H9 (cell line): ENCODE data around the gene NHS. TPM values are rescaled to one million over a fixed set of nuclear protein-coding genes. Genes with fewer than 3 reads are reported as not detected.

Source experiments
- DNase-seq: peaks from one replicate; pipeline ENCODE4 v3.0.0-alpha.2; 2017
- H2AFZ ChIP-seq: one replicate; pipeline ENCODE4 v1.6.1; 2013; ENCODE audit warnings: mild to moderate bottlenecking, low read length, control low read depth, moderate library complexity
- H2AK5ac ChIP-seq: 2 replicates; pipeline ENCODE4 v1.6.1; 2013; ENCODE audit warnings: low read length, control low read depth, mixed read lengths; ENCODE audit not compliant: insufficient read length
- H2BK120ac ChIP-seq: one replicate; pipeline ENCODE4 v1.6.1; 2013; ENCODE audit warnings: low read depth, mild to moderate bottlenecking, low read length, control low read depth, inconsistent platforms; ENCODE audit not compliant: poor library complexity, severe bottlenecking
- H2BK12ac ChIP-seq: 2 replicates; pipeline ENCODE4 v1.6.1; 2013; ENCODE audit warnings: low read length, control low read depth, mixed read lengths, low read depth; ENCODE audit not compliant: insufficient read length
- H2BK15ac ChIP-seq: 2 replicates; pipeline ENCODE4 v1.6.1; 2013; ENCODE audit warnings: low read depth, low read length, control low read depth
- H2BK20ac ChIP-seq: one replicate; pipeline ENCODE4 v1.6.1; 2013; ENCODE audit warnings: low read depth, mild to moderate bottlenecking, low read length, control low read depth, inconsistent platforms; ENCODE audit not compliant: poor library complexity, severe bottlenecking
- H2BK5ac ChIP-seq: 2 replicates; pipeline ENCODE4 v1.6.1; 2013; ENCODE audit warnings: low read length, control low read depth, mixed read lengths; ENCODE audit not compliant: insufficient read length
- H3K14ac ChIP-seq: 2 replicates; pipeline ENCODE4 v1.6.1; 2013; ENCODE audit warnings: low read length, control low read depth; ENCODE audit not compliant: insufficient read depth
- H3K18ac ChIP-seq: 2 replicates; pipeline ENCODE4 v1.6.1; 2013; ENCODE audit warnings: low read depth, mild to moderate bottlenecking, mixed read lengths, low read length, control low read depth; ENCODE audit not compliant: insufficient read length
- H3K23ac ChIP-seq: 2 replicates; pipeline ENCODE4 v1.6.1; 2013; ENCODE audit warnings: low read length, control low read depth, mixed read lengths, low read depth; ENCODE audit not compliant: insufficient read length
- H3K23me2 ChIP-seq: 2 replicates; pipeline ENCODE4 v1.6.1; 2013; ENCODE audit warnings: low read depth, mild to moderate bottlenecking, mixed read lengths, low read length, control low read depth; ENCODE audit not compliant: insufficient read length, poor library complexity, severe bottlenecking
- H3K27ac ChIP-seq: 2 replicates; pipeline ENCODE4 v1.5.1; 2013; ENCODE audit warnings: low read length, control low read depth, mixed read lengths, low read depth; ENCODE audit not compliant: insufficient read length
- H3K27me3 ChIP-seq: 2 replicates; pipeline ENCODE4 v1.6.1; 2013; ENCODE audit warnings: low read length, control low read depth, inconsistent platforms; ENCODE audit not compliant: insufficient read depth
- H3K4ac ChIP-seq: 2 replicates; pipeline ENCODE4 v1.6.1; 2013; ENCODE audit warnings: low read depth, mild to moderate bottlenecking, control low read depth, inconsistent platforms, low read length, moderate library complexity
- H3K4me1 ChIP-seq: 2 replicates; pipeline ENCODE4 v1.6.1; 2013; ENCODE audit warnings: low read length, control low read depth, inconsistent platforms; ENCODE audit not compliant: insufficient read depth
- H3K4me2 ChIP-seq: 2 replicates; pipeline ENCODE4 v1.6.1; 2013; ENCODE audit warnings: low read length, control low read depth, mixed read lengths; ENCODE audit not compliant: insufficient read length, insufficient read depth
- H3K56ac ChIP-seq: 2 replicates; pipeline ENCODE4 v1.6.1; 2013; ENCODE audit warnings: low read depth, mild to moderate bottlenecking, mixed read lengths, low read length, control low read depth; ENCODE audit not compliant: insufficient read length
- H3K79me1 ChIP-seq: 2 replicates; pipeline ENCODE4 v1.6.1; 2013; ENCODE audit warnings: low read depth, mild to moderate bottlenecking, moderate library complexity, low read length, control low read depth, inconsistent platforms; ENCODE audit not compliant: insufficient read depth, poor library complexity, severe bottlenecking
- H3K79me2 ChIP-seq: 2 replicates; pipeline ENCODE4 v1.6.1; 2013; ENCODE audit warnings: low read length, control low read depth, inconsistent platforms; ENCODE audit not compliant: insufficient read depth
- H3K9ac ChIP-seq: 2 replicates; pipeline ENCODE4 v1.6.1; 2013; ENCODE audit warnings: low read length, control low read depth, mixed read lengths; ENCODE audit not compliant: insufficient read length; ENCODE audit errors: extremely low read depth
- H3K9me3 ChIP-seq: one replicate; pipeline ENCODE4 v1.6.1; 2013; ENCODE audit warnings: low read depth, low read length, inconsistent platforms; ENCODE audit not compliant: control insufficient read depth
- H3T11ph ChIP-seq: one replicate; pipeline ENCODE4 v1.6.1; 2013; ENCODE audit warnings: mild to moderate bottlenecking, low read length, control low read depth, inconsistent platforms
- H4K20me1 ChIP-seq: one replicate; pipeline ENCODE4 v1.6.1; 2013; ENCODE audit not compliant: control insufficient read depth, insufficient read length, insufficient read depth
- H4K5ac ChIP-seq: 2 replicates; pipeline ENCODE4 v1.6.1; 2013; ENCODE audit warnings: low read depth, mild to moderate bottlenecking, mixed read lengths, low read length, control low read depth; ENCODE audit not compliant: insufficient read length
- H4K8ac ChIP-seq: replicated peaks from 2 replicates; pipeline ENCODE4 v1.6.1; 2013; ENCODE audit warnings: low read length, control low read depth, mixed read lengths, low read depth; ENCODE audit not compliant: insufficient read length
- H4K91ac ChIP-seq: 2 replicates; pipeline ENCODE4 v1.6.1; 2013; ENCODE audit warnings: low read depth, mild to moderate bottlenecking, moderate library complexity, mixed read lengths, low read length, control low read depth; ENCODE audit not compliant: insufficient read length
- H3K27ac Mint-ChIP-seq, 3 experiments: 2 replicates in 2 of 3; 3 replicates in 1 of 3; pipeline ENCODE4 v1.8.0; 2020 to 2021; ENCODE audit warnings: mixed read lengths in 3 of 3, mild to moderate bottlenecking in 1 of 3, moderate library complexity in 1 of 3
- H3K27me3 Mint-ChIP-seq: 2 replicates; pipeline ENCODE4 v1.8.0; 2021; ENCODE audit warnings: low read depth, mild to moderate bottlenecking, moderate library complexity, mixed read lengths
- H3K36me3 Mint-ChIP-seq, 3 experiments: 2 replicates in 2 of 3; 3 replicates in 1 of 3; pipeline ENCODE4 v1.8.0; 2020 to 2021; ENCODE audit warnings: low read depth in 3 of 3, mixed read lengths in 3 of 3; ENCODE audit not compliant: insufficient read depth in 1 of 3
- H3K4me1 Mint-ChIP-seq, 2 experiments: 2 replicates each; pipeline ENCODE4 v1.8.0; 2020; ENCODE audit warnings: mixed read lengths in 2 of 2
- H3K4me3 Mint-ChIP-seq, 2 experiments: 2 replicates in 1 of 2; 3 replicates in 1 of 2; pipeline ENCODE4 v1.8.0; 2020 to 2021; ENCODE audit warnings: mild to moderate bottlenecking in 2 of 2, mixed read lengths in 2 of 2, moderate library complexity in 1 of 2
- H3K9me3 Mint-ChIP-seq, 2 experiments: 2 replicates in 1 of 2; 3 replicates in 1 of 2; pipeline ENCODE4 v1.8.0; 2020; ENCODE audit warnings: mild to moderate bottlenecking in 2 of 2, mixed read lengths in 2 of 2, moderate library complexity in 1 of 2
- WGBS: extraction: QIAGEN DNeasy Blood & Tissue Kit; methylation state at CpG from one replicate; pipeline ENCODE4 v1.1.7; 2013; ENCODE audit warnings: missing lambda C conversion rate, low lambda C conversion rate, mixed read lengths; ENCODE audit not compliant: insufficient read length; ENCODE audit errors: extremely low coverage; 5-methylcytosine and 5-hydroxymethylcytosine counted together
- total RNA-seq: library from RNA; stranded (reverse); gene quantifications from 2 replicates; pipeline ENCODE4 v1.2.1, GENCODE V29; 2021
- TF ChIP-seq, protein P1 (sequence below): fragments of 200-600 bp; sonication (generic); conservative IDR thresholded peaks from 3 replicates; pipeline ENCODE4 v1.8.0; 2021; ENCODE audit warnings: antibody characterized with exemption, mild to moderate bottlenecking

The NHS gene
- total RNA-seq, 1 experiment from 2014 or later = 8.7 TPM

DNA sequence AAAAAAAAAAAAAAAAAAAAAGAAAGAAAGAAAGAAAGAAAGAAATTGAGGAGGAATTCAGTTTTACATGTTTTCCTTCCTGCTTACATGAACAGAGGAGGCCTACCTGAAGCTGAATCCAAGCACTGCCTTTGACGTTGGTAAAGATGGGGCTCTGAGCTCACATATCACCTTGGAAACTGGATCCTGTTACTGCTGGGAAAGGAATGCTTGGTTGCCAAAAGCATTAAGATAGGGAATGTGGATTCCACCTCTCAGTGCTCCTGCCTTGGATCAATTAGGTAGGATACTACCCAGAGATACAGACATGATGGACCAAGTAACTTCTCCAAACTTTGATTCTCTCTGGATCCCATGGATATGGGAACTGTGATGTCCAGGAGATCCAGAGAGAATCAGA, 50.6 kb downstream of the NHS start:
- H3K56ac ChIP-seq = no peak overlapping the region
- H3K18ac ChIP-seq = no peak overlapping the region
- H3T11ph ChIP-seq = no peak overlapping the region
- H3K9ac ChIP-seq = no peak overlapping the region
- Mint-ChIP-seq H3K27ac (no peak overlapping the region), H3K27me3 (no peaks in the 10 kb centered on the region), H3K9me3 (no peaks in the 10 kb centered on the region), H3K4me3 (no peak overlapping the region), H3K36me3 (no peaks in the 10 kb centered on the region), H3K4me1 (peaks cover 10 to 12% of the 10 kb centered on the region in 2 experiments)
- H2BK20ac ChIP-seq = no peak overlapping the region
- no peak overlapping the region for H3K23ac ChIP-seq
- H4K20me1 ChIP-seq = no peaks in the 10 kb centered on the region
- TF ChIP-seq, protein P1, sequence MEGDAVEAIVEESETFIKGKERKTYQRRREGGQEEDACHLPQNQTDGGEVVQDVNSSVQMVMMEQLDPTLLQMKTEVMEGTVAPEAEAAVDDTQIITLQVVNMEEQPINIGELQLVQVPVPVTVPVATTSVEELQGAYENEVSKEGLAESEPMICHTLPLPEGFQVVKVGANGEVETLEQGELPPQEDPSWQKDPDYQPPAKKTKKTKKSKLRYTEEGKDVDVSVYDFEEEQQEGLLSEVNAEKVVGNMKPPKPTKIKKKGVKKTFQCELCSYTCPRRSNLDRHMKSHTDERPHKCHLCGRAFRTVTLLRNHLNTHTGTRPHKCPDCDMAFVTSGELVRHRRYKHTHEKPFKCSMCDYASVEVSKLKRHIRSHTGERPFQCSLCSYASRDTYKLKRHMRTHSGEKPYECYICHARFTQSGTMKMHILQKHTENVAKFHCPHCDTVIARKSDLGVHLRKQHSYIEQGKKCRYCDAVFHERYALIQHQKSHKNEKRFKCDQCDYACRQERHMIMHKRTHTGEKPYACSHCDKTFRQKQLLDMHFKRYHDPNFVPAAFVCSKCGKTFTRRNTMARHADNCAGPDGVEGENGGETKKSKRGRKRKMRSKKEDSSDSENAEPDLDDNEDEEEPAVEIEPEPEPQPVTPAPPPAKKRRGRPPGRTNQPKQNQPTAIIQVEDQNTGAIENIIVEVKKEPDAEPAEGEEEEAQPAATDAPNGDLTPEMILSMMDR = no peak
- no peak overlapping the region for H3K4ac ChIP-seq
- no peak overlapping the region for H3K14ac ChIP-seq
- no peaks in the 10 kb centered on the region for H3K79me1 ChIP-seq
- H3K4me1 ChIP-seq = no peaks in the 10 kb centered on the region
- H2AK5ac ChIP-seq = no peak overlapping the region
- no peak overlapping the region for H2AFZ ChIP-seq
- H3K79me2 ChIP-seq = 0 out of 2 replicates have a peak, but pooled peaks cover 1% of the 10 kb centered on the region
- no peaks in the 10 kb centered on the region for H3K9me3 ChIP-seq
- no peak overlapping the region for H2BK5ac ChIP-seq
- H4K8ac ChIP-seq = no peak overlapping the region
- H3K23me2 ChIP-seq = no peaks in the 10 kb centered on the region
- H3K4me2 ChIP-seq = no peak overlapping the region
- no peak overlapping the region for H4K5ac ChIP-seq
- WGBS = no CpG with 5 or more reads among the region's 1 CpG
- no peak overlapping the region for H3K27ac ChIP-seq
- no peak overlapping the region for H2BK120ac ChIP-seq
- H4K91ac ChIP-seq = no peak overlapping the region
- H2BK12ac ChIP-seq = no peak overlapping the region
- H2BK15ac ChIP-seq = no peak overlapping the region
- no peak for DNase-seq
- H3K27me3 ChIP-seq = no peaks in the 10 kb centered on the region
